ENCODE measurements around the gene PIAS3.
"Not testable (repeated sequence)": the region's sequence is repeated elsewhere in the genome, so short reads cannot be mapped to it uniquely, and the experiment has no call there.

PIAS3 gene

GRCh38 chr1:145877923-145878486, 19.1 kb upstream of the PIAS3 start:
- DNase-seq (ENCODE audit: low spot score) (no peak), FAIRE-seq (peak; percentile 20)

- no peak for FAIRE-seq
- DNase-seq (ENCODE audit: low spot score), result no peak
These were observed 15.8 kb upstream of the PIAS3 start for GRCh38 chr1:145874646-145875045.

DNA sequence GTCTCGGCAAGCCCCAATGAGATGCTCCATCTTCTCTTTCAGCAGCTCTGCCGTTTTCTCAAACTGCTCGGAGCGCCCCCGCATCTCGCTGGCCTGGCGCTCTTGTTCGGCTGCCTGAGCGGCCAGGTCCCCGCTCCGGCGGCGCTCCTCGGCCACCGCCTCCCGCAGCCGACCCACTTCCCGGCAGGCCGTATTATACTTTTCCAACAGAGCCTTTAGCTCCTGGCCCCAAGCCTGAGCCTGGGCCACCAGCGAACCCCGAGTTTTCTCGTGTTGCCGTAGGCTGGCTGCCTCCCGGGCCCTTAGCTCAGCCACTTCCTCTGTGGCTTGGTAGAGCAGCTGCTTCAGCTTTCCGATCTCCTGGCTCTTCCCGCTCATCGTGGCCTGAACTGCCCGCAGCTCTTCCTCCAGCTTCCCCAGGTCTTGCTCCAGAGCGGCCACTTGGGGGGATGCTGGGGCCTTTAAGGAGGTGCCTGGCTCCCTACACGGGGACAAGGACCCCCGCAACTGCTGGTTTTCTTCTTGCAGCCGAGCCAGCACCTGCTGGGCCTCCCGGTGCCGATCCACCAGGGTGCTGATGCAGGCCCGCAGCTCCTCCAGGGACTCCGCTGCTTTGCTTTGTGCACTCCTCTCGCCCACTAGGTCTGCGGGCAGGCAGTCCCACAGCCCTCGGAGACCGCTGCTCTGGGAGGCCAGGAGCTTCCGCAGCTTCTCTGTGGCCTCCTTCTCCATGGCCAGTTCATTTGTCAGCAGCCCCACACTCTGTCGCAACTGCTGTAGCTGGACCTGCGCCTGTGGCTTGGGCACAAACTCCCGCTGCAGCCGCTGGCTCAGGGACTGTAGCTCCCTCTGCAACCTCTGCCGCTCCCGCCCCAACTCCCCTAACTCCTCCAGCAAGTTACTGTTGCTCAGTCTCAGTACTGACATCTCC, 13.4 kb upstream of the PIAS3 start:
- FAIRE-seq (no peak), DNase-seq (ENCODE audit: low spot score) (no peak)

- DNase-seq (ENCODE audit: low spot score) (no peak), FAIRE-seq (no peak)
These were observed 9.4 kb upstream of the PIAS3 start for GRCh38 chr1:145868232-145868631.

GRCh38 chr1:145863282-145864018, 4.6 kb upstream of the PIAS3 start:
- no peak for FAIRE-seq

DNA sequence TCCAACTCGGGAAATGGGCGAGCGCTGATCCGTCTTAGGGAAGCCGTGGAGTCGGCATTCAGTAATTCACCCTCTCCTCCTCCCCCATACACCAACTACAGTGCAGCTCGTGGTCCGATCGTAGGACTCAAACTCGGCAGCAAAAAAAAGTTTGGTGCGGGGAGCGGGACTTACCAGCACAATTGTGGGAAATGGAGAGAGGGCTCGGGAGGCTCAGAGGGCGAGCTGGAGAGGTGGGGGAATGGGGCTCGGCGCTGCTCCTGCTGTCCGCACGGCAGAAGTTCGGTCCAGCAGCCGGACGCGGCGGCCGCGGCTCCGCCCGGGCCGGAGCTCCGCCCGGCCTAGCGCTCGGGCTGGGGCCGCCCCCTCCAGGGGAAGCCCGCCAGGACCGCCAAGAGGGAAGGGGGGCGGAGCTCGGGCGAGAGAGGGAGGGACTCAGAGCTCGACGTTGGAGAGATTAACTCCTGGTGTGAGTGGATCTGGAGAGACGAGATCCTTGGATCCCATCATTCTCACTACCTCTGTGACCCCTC, 676 bp upstream of the PIAS3 start:
- no peak for FAIRE-seq
- DNase-seq (ENCODE audit: low spot score), result peak; percentile 95

More at GRCh38 chr1:145863282-145864018, 4.6 kb upstream of the PIAS3 start:
- DNase-seq (ENCODE audit: low spot score), result no peak

GRCh38 chr1:145858238-145858900, 512 bp downstream of the PIAS3 start:
- no peak for FAIRE-seq
- peak; percentile 62 for DNase-seq (ENCODE audit: low spot score)

GRCh38 chr1:145857170-145857569, 1.7 kb downstream of the PIAS3 start:
- DNase-seq (ENCODE audit: low spot score) (no peak), FAIRE-seq (no peak)

GRCh38 chr1:145855426-145855948, 3.4 kb downstream of the PIAS3 start:
- FAIRE-seq (no peak), DNase-seq (ENCODE audit: low spot score) (no peak)

GRCh38 chr1:145849356-145850160, 9.3 kb downstream of the PIAS3 start:
- FAIRE-seq (no peak), DNase-seq (ENCODE audit: low spot score) (peak; percentile 54)

GRCh38 chr1:145847827-145848226, 11.1 kb downstream of the PIAS3 start:
- DNase-seq (ENCODE audit: low spot score), result no peak
- FAIRE-seq, result no peak

DNA sequence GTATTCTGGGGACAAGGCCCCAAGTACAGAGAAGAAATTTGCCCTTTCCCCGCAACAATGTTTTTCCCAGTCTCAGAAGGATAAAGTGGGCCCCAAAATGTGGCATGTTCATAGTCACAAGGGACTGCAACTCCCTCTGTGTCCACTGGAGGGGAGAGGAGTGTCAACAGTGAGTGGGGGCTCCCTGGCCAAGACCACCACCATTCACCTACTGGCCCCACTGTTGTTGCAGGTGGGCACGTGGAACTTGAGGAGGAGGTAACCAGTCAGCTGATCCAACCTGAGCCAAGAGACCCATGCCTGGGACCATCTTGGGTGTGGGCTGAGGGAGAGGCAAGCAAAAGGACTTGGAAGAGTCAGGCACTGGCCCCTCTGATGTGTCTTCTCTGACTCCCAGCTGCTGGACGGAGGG, 12.7 kb downstream of the PIAS3 start:
- FAIRE-seq, result no peak

GRCh38 chr1:145845514-145846161, 13.2 kb downstream of the PIAS3 start, which contains the start of gene NUDT17:
Gene NUDT17, plus strand, starts transcription at chr1:145845630. Its CDS starts 11 bp downstream, at chr1:145845641.
- DNase-seq (ENCODE audit: low spot score) (peak; percentile 87), FAIRE-seq (no peak)

More for the DNA sequence above, 12.7 kb downstream of the PIAS3 start:
- DNase-seq (ENCODE audit: low spot score), result peak; percentile 44

DNA sequence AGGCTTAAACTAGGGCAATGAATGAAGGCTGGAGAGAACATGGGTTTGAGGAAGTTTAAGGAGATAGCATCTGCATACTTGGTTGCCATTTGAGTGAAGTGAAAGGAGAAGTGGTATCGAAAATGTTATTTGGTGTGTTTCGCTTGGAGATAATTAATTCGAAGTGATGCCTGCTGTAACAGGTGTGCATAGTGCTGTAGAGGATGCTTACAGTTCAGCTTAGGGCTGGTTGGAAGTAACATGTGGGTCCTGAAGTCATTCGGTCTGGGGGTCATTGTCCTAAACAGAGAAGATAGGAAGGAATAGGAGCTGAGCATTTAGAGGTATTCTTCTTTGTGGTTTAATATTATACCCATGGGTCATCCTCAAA, 13.8 kb downstream of the PIAS3 start:
- DNase-seq (ENCODE audit: low spot score), result peak; percentile 19
- FAIRE-seq, result no peak

- DNase-seq (ENCODE audit: low spot score) (no peak), FAIRE-seq (no peak)
These were observed 15.8 kb downstream of the PIAS3 start for GRCh38 chr1:145843031-145843430.

GRCh38 chr1:145837656-145838055, 21.2 kb downstream of the PIAS3 start:
- FAIRE-seq (no peak), DNase-seq (ENCODE audit: low spot score) (no peak)

DNA sequence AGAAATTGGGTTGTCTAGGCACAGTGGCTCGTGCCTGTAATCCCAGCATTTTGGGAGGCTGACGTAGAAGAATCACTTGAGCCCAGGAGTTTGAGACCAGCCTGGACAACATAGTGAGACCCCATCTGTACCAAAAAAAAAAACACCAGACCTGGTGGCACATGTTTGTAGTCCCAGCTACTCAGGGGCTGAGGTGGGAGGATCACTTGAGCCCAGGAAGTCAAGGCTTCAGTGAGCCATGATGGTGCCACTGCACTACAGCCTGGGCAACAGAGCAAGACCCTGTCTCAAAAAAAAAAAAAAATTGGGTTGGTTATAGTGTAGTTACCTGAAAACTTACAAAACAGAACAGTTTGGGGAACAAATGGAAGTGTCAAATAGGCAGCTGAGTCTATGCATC, 28.1 kb downstream of the PIAS3 start:
- DNase-seq (ENCODE audit: low spot score); FAIRE-seq: not testable (repeated sequence)

GRCh38 chr1:145828367-145829026, 30.4 kb downstream of the PIAS3 start:
- DNase-seq (ENCODE audit: low spot score) (no peak), FAIRE-seq (no peak)

- no peak for FAIRE-seq
- no peak for DNase-seq (ENCODE audit: low spot score)
These were observed 30.9 kb downstream of the PIAS3 start for GRCh38 chr1:145827966-145828365.
